ENCODE measurements around the gene USP3. TPM values are rescaled to one million over a fixed set of nuclear protein-coding genes. Genes with fewer than 3 reads are reported as not detected.

The USP3 gene
- total RNA-seq, 1 donor from 2014 or later = 57.3 TPM

DNA sequence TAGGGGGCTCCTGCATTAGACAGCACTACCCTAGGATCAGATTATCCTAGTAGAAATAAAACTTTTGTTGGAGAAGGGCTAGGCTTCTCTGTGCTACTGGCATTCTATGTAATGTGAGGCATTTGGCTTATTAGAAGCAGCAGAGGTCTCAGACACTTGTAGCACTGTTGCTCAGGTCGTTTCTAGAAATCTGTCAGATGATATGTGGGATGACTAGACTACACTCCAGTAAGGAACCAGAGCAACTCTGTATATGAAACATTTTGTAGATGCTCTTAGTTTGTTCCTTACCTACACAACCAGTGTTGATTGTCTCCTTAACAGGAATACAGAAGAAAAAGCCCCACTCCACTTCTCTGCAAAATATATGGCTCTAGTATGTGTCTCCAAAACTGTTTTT, 70.9 kb downstream of the USP3 start:
- no peaks in the 10 kb centered on the region for H3K27me3 Mint-ChIP-seq
- H3K9me3 Mint-ChIP-seq = no peaks in the 10 kb centered on the region
- no peak overlapping the region for H3K4me3 Mint-ChIP-seq
- peaks cover 31% of the 10 kb centered on the region for H3K36me3 Mint-ChIP-seq
- H3K27ac Mint-ChIP-seq = no peak overlapping the region
- DNase-seq (ENCODE audit: extremely low spot score, unreplicated experiment) = no peak
- H3K4me1 Mint-ChIP-seq (ENCODE audit: unreplicated experiment) = peaks cover 7% of the 10 kb centered on the region
- TF ChIP-seq, protein P1, sequence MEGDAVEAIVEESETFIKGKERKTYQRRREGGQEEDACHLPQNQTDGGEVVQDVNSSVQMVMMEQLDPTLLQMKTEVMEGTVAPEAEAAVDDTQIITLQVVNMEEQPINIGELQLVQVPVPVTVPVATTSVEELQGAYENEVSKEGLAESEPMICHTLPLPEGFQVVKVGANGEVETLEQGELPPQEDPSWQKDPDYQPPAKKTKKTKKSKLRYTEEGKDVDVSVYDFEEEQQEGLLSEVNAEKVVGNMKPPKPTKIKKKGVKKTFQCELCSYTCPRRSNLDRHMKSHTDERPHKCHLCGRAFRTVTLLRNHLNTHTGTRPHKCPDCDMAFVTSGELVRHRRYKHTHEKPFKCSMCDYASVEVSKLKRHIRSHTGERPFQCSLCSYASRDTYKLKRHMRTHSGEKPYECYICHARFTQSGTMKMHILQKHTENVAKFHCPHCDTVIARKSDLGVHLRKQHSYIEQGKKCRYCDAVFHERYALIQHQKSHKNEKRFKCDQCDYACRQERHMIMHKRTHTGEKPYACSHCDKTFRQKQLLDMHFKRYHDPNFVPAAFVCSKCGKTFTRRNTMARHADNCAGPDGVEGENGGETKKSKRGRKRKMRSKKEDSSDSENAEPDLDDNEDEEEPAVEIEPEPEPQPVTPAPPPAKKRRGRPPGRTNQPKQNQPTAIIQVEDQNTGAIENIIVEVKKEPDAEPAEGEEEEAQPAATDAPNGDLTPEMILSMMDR (conservative IDR thresholded peaks at IDR 0.05) = no peak

DNA sequence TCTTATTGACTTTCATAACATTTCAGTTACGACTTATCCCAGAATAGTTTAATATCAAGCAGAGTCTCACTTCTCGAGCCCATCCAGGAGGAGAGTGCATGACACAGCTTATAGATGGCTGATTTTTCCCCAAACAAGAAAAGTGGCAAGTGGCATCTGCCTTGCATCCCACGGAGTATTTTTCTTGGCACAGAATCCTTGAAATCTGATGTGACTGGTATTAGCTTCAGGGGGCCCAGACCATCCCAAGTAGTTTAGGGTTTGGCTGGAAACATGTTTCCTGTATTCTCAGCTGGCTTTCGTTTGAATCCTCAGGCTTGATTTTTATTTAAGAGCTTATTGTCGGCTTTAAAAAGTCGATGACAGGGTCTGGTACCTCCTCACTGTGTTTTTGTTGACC, 72.0 kb downstream of the USP3 start:
- Mint-ChIP-seq H3K36me3 (peaks cover 27% of the 10 kb centered on the region), H3K4me1 (ENCODE audit: unreplicated experiment) (peaks cover 7% of the 10 kb centered on the region), H3K4me3 (no peak overlapping the region), H3K27me3 (no peaks in the 10 kb centered on the region), H3K27ac (no peak overlapping the region), H3K9me3 (no peaks in the 10 kb centered on the region)
- TF ChIP-seq, protein P1 (conservative IDR thresholded peaks at IDR 0.05) = no peak
- no peak for DNase-seq (ENCODE audit: extremely low spot score, unreplicated experiment)

DNA sequence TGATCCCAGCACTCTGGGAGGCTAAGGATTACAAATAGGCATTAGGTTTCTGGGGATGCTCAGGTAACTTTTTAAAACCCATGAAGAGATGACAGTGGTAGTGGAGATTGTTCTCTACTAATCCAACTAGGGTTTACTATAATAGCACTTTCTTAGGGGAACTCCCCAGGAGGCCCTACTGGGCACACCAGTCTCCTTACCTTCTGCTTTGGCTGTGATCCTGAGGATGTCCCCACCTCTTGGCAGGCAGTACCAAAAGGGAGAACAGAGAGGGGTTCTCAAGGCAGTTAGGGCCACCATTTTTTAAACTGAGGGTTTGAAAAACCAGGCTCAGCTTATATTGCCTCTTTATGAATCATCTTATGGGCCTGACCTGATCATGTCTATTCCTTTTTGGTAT, 77.8 kb downstream of the USP3 start:
- no peak overlapping the region for H3K4me3 Mint-ChIP-seq

DNA sequence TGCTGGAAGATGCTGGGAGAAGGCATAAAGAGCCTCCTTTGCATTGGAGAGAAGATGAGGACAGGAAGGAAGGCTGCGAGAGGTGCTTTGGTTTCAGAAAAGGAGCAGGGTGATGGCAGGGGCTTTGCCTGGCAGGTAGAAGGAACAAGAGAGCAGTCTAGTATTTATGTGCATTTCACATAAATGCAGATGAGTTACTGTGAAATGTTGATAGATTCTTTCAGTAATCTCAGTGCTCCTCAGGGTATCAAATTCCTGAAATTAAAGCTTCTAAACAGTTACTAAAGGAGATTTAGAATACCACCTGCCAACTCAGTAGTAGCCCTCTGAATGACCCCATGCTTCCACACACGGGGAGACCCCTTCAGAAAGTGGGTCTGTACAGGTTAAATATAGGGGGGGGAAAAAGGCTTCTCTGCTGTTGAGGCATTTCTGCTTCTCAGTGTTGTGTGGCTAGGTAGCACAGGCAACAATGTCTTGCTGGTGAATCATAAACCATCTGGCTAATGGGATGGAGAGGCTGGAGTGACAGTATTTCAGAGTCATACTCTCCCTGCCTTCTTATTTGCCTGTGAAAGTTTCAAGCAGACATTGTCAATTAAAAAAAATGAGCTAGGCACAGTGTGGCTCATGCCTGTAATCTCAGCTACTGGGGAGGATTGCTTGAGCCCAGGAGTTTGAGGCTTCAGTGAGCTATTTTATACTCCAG, 78.5 kb downstream of the USP3 start:
- Mint-ChIP-seq H3K4me1 (ENCODE audit: unreplicated experiment) (peaks cover 4% of the 10 kb centered on the region), H3K4me3 (no peak overlapping the region), H3K27ac (no peak overlapping the region), H3K27me3 (no peaks in the 10 kb centered on the region), H3K9me3 (peaks cover 4% of the 10 kb centered on the region), H3K36me3 (peaks cover 39% of the 10 kb centered on the region)
- no peak for DNase-seq (ENCODE audit: extremely low spot score, unreplicated experiment)
- TF ChIP-seq, protein P1 (conservative IDR thresholded peaks at IDR 0.05) = no peak

More for the DNA sequence above, 77.8 kb downstream of the USP3 start:
- Mint-ChIP-seq H3K4me1 (ENCODE audit: unreplicated experiment) (peaks cover 4% of the 10 kb centered on the region), H3K27me3 (no peaks in the 10 kb centered on the region), H3K27ac (no peak overlapping the region), H3K36me3 (peaks cover 39% of the 10 kb centered on the region), H3K9me3 (peaks cover 4% of the 10 kb centered on the region)
- TF ChIP-seq, protein P1 (conservative IDR thresholded peaks at IDR 0.05) = no peak
- no peak for DNase-seq (ENCODE audit: extremely low spot score, unreplicated experiment)

DNA sequence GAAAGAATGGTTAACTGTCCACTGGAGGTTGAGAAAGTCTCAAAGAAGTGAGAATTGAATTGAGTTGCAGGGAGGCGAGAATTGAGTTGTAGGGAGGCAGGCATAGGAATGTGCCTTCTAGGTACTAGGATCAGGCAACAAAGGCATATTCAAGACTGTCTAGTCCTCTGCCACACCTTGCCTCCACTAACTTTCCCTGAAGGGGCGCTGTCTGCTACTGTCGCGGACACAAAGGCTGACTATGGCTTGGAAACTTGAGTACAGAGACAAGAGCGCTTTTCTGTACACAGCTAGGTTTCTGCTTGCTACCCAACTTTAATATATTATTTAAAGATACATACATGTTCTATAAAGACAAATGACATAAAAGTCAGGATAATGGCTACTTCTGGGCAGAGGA, 82.4 kb downstream of the USP3 start:
- no peak overlapping the region for H3K27ac Mint-ChIP-seq
- peaks cover 66% of the 10 kb centered on the region for H3K36me3 Mint-ChIP-seq
- peaks cover 4% of the 10 kb centered on the region for H3K9me3 Mint-ChIP-seq
- TF ChIP-seq, protein P1 (conservative IDR thresholded peaks at IDR 0.05) = no peak
- no peak for DNase-seq (ENCODE audit: extremely low spot score, unreplicated experiment)
- H3K4me3 Mint-ChIP-seq = no peak overlapping the region
- no peaks in the 10 kb centered on the region for H3K27me3 Mint-ChIP-seq
- H3K4me1 Mint-ChIP-seq (ENCODE audit: unreplicated experiment) = peaks cover 4% of the 10 kb centered on the region
